Uterus (tissue), 2 donors: ENCODE data around the gene PLCZ1.

ENCODE experiments used
- POLR2A ChIP-seq, 2 donors: fragments of 450-650 bp; IDR thresholded peaks; one replicate each; pipeline ENCODE4 v1.6.1; 2016; ENCODE audit warnings: antibody characterized with exemption in 2 of 2, mild to moderate bottlenecking in 1 of 2, moderate library complexity in 1 of 2
- TF ChIP-seq, protein P1 (sequence below), 4 experiments: fragments of 200-600 bp in 2 of 4; fragments of 450-650 bp in 2 of 4; sonication (generic) in 2 of 4; IDR thresholded peaks; one replicate each; pipeline ENCODE4 v1.5.1; 2016 to 2019; ENCODE audit warnings: antibody characterized with exemption in 4 of 4, mild to moderate bottlenecking in 2 of 4, moderate library complexity in 1 of 4

DNA sequence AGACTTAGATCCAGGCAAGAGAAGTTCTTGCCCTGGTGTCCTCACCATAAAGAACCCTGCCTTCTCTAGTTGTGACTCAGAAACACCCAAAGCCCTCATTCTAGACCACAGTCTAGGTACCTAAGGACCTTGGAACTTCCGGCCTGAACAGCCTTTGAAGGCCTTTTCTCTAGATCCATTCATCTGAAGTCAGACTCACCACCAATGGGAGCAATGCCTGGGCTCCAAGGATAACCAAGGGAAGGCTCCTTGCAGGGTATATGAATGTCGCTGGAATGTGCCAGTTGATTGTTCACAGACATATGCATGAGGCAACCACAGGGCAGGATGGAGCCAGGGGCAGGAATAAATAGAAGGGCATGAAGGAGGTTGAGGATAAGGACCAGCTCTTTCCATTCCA lies 86.3 kb downstream of the PLCZ1 start:
- TF ChIP-seq, protein P1, sequence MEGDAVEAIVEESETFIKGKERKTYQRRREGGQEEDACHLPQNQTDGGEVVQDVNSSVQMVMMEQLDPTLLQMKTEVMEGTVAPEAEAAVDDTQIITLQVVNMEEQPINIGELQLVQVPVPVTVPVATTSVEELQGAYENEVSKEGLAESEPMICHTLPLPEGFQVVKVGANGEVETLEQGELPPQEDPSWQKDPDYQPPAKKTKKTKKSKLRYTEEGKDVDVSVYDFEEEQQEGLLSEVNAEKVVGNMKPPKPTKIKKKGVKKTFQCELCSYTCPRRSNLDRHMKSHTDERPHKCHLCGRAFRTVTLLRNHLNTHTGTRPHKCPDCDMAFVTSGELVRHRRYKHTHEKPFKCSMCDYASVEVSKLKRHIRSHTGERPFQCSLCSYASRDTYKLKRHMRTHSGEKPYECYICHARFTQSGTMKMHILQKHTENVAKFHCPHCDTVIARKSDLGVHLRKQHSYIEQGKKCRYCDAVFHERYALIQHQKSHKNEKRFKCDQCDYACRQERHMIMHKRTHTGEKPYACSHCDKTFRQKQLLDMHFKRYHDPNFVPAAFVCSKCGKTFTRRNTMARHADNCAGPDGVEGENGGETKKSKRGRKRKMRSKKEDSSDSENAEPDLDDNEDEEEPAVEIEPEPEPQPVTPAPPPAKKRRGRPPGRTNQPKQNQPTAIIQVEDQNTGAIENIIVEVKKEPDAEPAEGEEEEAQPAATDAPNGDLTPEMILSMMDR (IDR thresholded peaks at IDR 0.05), result no peak
- no peak for TF ChIP-seq POLR2A (IDR thresholded peaks at IDR 0.05)
